ENCODE data around the gene GNG7. TPM values are rescaled to one million over a fixed set of nuclear protein-coding genes. Genes with fewer than 3 reads are reported as not detected.

GNG7 gene
- polyA plus RNA-seq, 1 donor (not counting 4 experiments of a cell fraction or from before 2014, with no cell fraction given), result 0.01 TPM

DNA sequence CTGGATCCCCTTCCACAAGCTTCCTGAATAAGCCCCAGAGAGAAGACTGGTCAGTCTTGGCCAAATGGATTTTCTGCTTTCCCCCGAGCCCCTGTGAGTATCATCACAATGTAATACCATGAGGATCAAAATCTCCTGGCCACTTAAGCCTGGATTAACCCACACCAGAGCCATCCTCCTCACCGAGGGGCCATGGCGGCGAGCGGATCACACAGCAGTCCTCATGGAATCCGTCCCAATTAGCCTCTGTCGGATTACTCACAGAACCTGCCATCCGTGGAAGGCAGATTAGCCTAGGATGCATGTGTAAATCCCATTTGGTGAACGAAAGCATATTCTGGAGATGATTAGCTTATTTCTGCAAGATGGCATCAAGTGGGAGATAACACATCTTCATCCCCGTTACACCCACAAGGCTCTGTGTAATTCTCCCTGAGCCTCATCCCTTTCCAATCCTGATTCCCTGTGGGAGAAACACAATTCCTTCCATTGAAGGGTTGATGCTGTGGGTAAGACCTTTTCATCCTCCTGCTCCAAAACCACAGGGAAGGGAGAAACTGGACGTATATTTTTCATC lies 42.5 kb downstream of the GNG7 start:
- H4K20me1 ChIP-seq (ENCODE audit: control insufficient read depth, extremely low read depth, insufficient read depth, low read length), result no peaks in the 10 kb centered on the region
- DNase-seq (ENCODE audit: low read depth, low spot score) (no peak), FAIRE-seq (no peak)
- no peaks in the 10 kb centered on the region for H3K27me3 ChIP-seq (ENCODE audit: control insufficient read depth, extremely low read depth, insufficient read depth, low read length)
- H3K9me1 ChIP-seq (ENCODE audit: control insufficient read depth, extremely low read depth, insufficient read depth, low read length), result no peaks in the 10 kb centered on the region
- H3K9me3 ChIP-seq (ENCODE audit: control insufficient read depth, low read depth, low read length), result no peaks in the 10 kb centered on the region
- no peak overlapping the region for H2AFZ ChIP-seq (ENCODE audit: control insufficient read depth, low read length)
- H3K4me1 ChIP-seq (ENCODE audit: control insufficient read depth, extremely low read depth, insufficient read depth, low read length), result no peaks in the 10 kb centered on the region
- no peak overlapping the region for H3K9ac ChIP-seq (ENCODE audit: control insufficient read depth, extremely low read depth, insufficient read depth, low read length)
- H3K79me2 ChIP-seq (ENCODE audit: control insufficient read depth, insufficient read depth, low read length), result no peaks in the 10 kb centered on the region
- TF ChIP-seq, protein P1, sequence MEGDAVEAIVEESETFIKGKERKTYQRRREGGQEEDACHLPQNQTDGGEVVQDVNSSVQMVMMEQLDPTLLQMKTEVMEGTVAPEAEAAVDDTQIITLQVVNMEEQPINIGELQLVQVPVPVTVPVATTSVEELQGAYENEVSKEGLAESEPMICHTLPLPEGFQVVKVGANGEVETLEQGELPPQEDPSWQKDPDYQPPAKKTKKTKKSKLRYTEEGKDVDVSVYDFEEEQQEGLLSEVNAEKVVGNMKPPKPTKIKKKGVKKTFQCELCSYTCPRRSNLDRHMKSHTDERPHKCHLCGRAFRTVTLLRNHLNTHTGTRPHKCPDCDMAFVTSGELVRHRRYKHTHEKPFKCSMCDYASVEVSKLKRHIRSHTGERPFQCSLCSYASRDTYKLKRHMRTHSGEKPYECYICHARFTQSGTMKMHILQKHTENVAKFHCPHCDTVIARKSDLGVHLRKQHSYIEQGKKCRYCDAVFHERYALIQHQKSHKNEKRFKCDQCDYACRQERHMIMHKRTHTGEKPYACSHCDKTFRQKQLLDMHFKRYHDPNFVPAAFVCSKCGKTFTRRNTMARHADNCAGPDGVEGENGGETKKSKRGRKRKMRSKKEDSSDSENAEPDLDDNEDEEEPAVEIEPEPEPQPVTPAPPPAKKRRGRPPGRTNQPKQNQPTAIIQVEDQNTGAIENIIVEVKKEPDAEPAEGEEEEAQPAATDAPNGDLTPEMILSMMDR (optimal IDR thresholded peaks at IDR 0.05 in 1 of 3, IDR thresholded peaks at IDR 0.05 in 1 of 3, conservative IDR thresholded peaks at IDR 0.05 in 1 of 3; ENCODE audit: extremely low read depth in 1 of 3, insufficient read depth in 2 of 3, low read length in 3 of 3), result no peak
- TF ChIP-seq EZH2 (IDR thresholded peaks at IDR 0.05; ENCODE audit: low read length), result no peak
- H3K36me3 ChIP-seq (ENCODE audit: control insufficient read depth in 2 of 2, extremely low read depth in 1 of 2, insufficient read depth in 2 of 2, low read length in 2 of 2), result no peaks in the 10 kb centered on the region
- H3K27ac ChIP-seq (ENCODE audit: control insufficient read depth, insufficient read depth, low read length), result no peak overlapping the region
- no peak overlapping the region for H3K4me2 ChIP-seq (ENCODE audit: control insufficient read depth, extremely low read depth, insufficient read depth, low read depth, low read length)
- no peak overlapping the region for H3K4me3 ChIP-seq (ENCODE audit: control insufficient read depth in 2 of 3, extremely low read depth in 1 of 3, insufficient read depth in 2 of 3, low read depth in 1 of 3, low read length in 3 of 3)
- dilution Hi-C loops (cut with MboI; ENCODE audit: extremely low pct_ligation_motif_present, low sequenced_read_pairs), result no loop called here

- FAIRE-seq (no peak), DNase-seq (ENCODE audit: low read depth, low spot score) (no peak)
- H3K4me1 ChIP-seq (ENCODE audit: control insufficient read depth, extremely low read depth, insufficient read depth, low read length), result no peaks in the 10 kb centered on the region
- H3K4me2 ChIP-seq (ENCODE audit: control insufficient read depth, extremely low read depth, insufficient read depth, low read depth, low read length), result no peak overlapping the region
- TF ChIP-seq EZH2 (IDR thresholded peaks at IDR 0.05; ENCODE audit: low read length), result no peak
- TF ChIP-seq, protein P1 (optimal IDR thresholded peaks at IDR 0.05 in 1 of 3, IDR thresholded peaks at IDR 0.05 in 1 of 3, conservative IDR thresholded peaks at IDR 0.05 in 1 of 3; ENCODE audit: extremely low read depth in 1 of 3, insufficient read depth in 2 of 3, low read length in 3 of 3), result no peak
- H4K20me1 ChIP-seq (ENCODE audit: control insufficient read depth, extremely low read depth, insufficient read depth, low read length), result no peaks in the 10 kb centered on the region
- no peaks in the 10 kb centered on the region for H3K79me2 ChIP-seq (ENCODE audit: control insufficient read depth, insufficient read depth, low read length)
- H3K4me3 ChIP-seq (ENCODE audit: control insufficient read depth in 2 of 3, extremely low read depth in 1 of 3, insufficient read depth in 2 of 3, low read depth in 1 of 3, low read length in 3 of 3), result no peak overlapping the region
- H2AFZ ChIP-seq (ENCODE audit: control insufficient read depth, low read length), result no peak overlapping the region
- dilution Hi-C loops (cut with MboI; ENCODE audit: extremely low pct_ligation_motif_present, low sequenced_read_pairs), result no loop called here
- H3K27ac ChIP-seq (ENCODE audit: control insufficient read depth, insufficient read depth, low read length), result no peak overlapping the region
- H3K9ac ChIP-seq (ENCODE audit: control insufficient read depth, extremely low read depth, insufficient read depth, low read length), result no peak overlapping the region
- no peaks in the 10 kb centered on the region for H3K9me1 ChIP-seq (ENCODE audit: control insufficient read depth, extremely low read depth, insufficient read depth, low read length)
- H3K27me3 ChIP-seq (ENCODE audit: control insufficient read depth, extremely low read depth, insufficient read depth, low read length), result peaks cover 4% of the 10 kb centered on the region
- no peaks in the 10 kb centered on the region for H3K9me3 ChIP-seq (ENCODE audit: control insufficient read depth, low read depth, low read length)
- H3K36me3 ChIP-seq (ENCODE audit: control insufficient read depth in 2 of 2, extremely low read depth in 1 of 2, insufficient read depth in 2 of 2, low read length in 2 of 2), result no peaks in the 10 kb centered on the region
These were observed 46.0 kb downstream of the GNG7 start for GRCh38 chr19:2656533-2656932.
